Activated CD4-positive, alpha-beta T cell treated with anti-CD3 and anti-CD28 coated beads for 4 hours (primary cell): Measurements from ENCODE around the gene HEATR3.

ENCODE experiments used
- DNase-seq, 2 donors: peaks; one replicate each; pipeline ENCODE4 v3.0.0-alpha.2; 2020

HEATR3 gene

GRCh38 chr16:50059111-50059510 is 6.7 kb upstream of the HEATR3 start:
- no peak for DNase-seq

GRCh38 chr16:50059669-50060068 is 6.1 kb upstream of the HEATR3 start:
- no peak for DNase-seq

GRCh38 chr16:50061326-50061725 is 4.4 kb upstream of the HEATR3 start:
- no peak for DNase-seq

GRCh38 chr16:50065241-50065623 is 538 bp upstream of the HEATR3 start:
- DNase-seq, result no peak

- no peak for DNase-seq
Observed at GRCh38 chr16:50066482-50067289, 916 bp downstream of the HEATR3 start.

- DNase-seq, result peak; percentile 5 to 29
Observed at GRCh38 chr16:50067290-50067853, 1.6 kb downstream of the HEATR3 start.

GRCh38 chr16:50068550-50068949 is 2.8 kb downstream of the HEATR3 start:
- no peak for DNase-seq

GRCh38 chr16:50069060-50069459 is 3.3 kb downstream of the HEATR3 start:
- no peak for DNase-seq

- no peak for DNase-seq
Observed at GRCh38 chr16:50071075-50071671, 5.4 kb downstream of the HEATR3 start.

- DNase-seq, result no peak
Observed at GRCh38 chr16:50072730-50073129, 7.0 kb downstream of the HEATR3 start.

- DNase-seq, result no peak
Observed at GRCh38 chr16:50079397-50080140, 13.8 kb downstream of the HEATR3 start.

- no peak for DNase-seq
Observed at GRCh38 chr16:50081428-50082018, 15.8 kb downstream of the HEATR3 start.

GRCh38 chr16:50083996-50084395 is 18.2 kb downstream of the HEATR3 start:
- DNase-seq, result no peak

GRCh38 chr16:50086176-50086575 is 20.4 kb downstream of the HEATR3 start:
- DNase-seq, result no peak

- DNase-seq, result no peak
Observed at GRCh38 chr16:50088302-50088701, 22.5 kb downstream of the HEATR3 start.

GRCh38 chr16:50092891-50093290 is 27.1 kb downstream of the HEATR3 start:
- DNase-seq, result no peak

GRCh38 chr16:50093607-50094539 is 28.1 kb downstream of the HEATR3 start:
- DNase-seq, result peak; percentile 4 to 9

- DNase-seq, result no peak
Observed at GRCh38 chr16:50096791-50097190, 31.0 kb downstream of the HEATR3 start.

GRCh38 chr16:50099957-50100648 is 34.3 kb downstream of the HEATR3 start:
- no peak for DNase-seq

GRCh38 chr16:50102051-50102746 is 36.4 kb downstream of the HEATR3 start:
- no peak for DNase-seq

GRCh38 chr16:50103764-50104163 is 38.0 kb downstream of the HEATR3 start:
- no peak for DNase-seq
